ENCODE measurements around the gene CEP152. TPM values are rescaled to one million over a fixed set of nuclear protein-coding genes. Genes with fewer than 3 reads are reported as not detected.

CEP152 gene
- total and polyA plus RNA-seq, 2 experiments from 2014 or later = 14.6 to 30.5 TPM

- no peak for TF ChIP-seq NANOG (IDR thresholded peaks at IDR 0.05; ENCODE audit: borderline replicate concordance)
- no peak for TF ChIP-seq ETS1 (IDR thresholded peaks at IDR 0.05)
Measured at GRCh38 chr15:48723969-48724368, 86.9 kb downstream of the CEP152 start (continued).

GRCh38 chr15:48722764-48723661 is 87.9 kb downstream of the CEP152 start:
- Histone ChIP-seq H3K4me2 (no peak overlapping the region), H3K27me3 (ENCODE audit: insufficient read depth) (no peaks in the 10 kb centered on the region), H3K27ac (ENCODE audit: low read depth) (no peak overlapping the region), H3K79me2 (replicated peaks; ENCODE audit: insufficient read depth) (no peaks in the 10 kb centered on the region), H3K4me3 (no peak overlapping the region), H3K36me3 (ENCODE audit: insufficient read depth) (no peaks in the 10 kb centered on the region), H3F3A (replicated peaks; ENCODE audit: low read depth) (no peaks in the 10 kb centered on the region), H3K9me2 (ENCODE audit: insufficient read depth) (no peaks in the 10 kb centered on the region), H4K20me1 (replicated peaks; ENCODE audit: insufficient read depth) (no peaks in the 10 kb centered on the region), H3K4me1 (ENCODE audit: insufficient read depth) (no peaks in the 10 kb centered on the region), H2AFZ (no peak overlapping the region)
- Mint-ChIP-seq H3K27me3 (ENCODE audit: insufficient read depth, low read depth, poor library complexity) (no peaks in the 10 kb centered on the region), H3K4me1 (no peaks in the 10 kb centered on the region), H3K36me3 (ENCODE audit: low read depth) (no peaks in the 10 kb centered on the region; the same call in 2 of the 3 replicates), H3K4me3 (no peak overlapping the region), H3K9me3 (no peaks in the 10 kb centered on the region), H3K27ac (no peak overlapping the region)
- ATAC-seq (no peak), DNase-seq (ENCODE audit: low spot score) (no peak)
- TF ChIP-seq CTCF (conservative IDR thresholded peaks at IDR 0.05; ENCODE audit: low read depth in 2 of 2) = no peak
- no peak for TF ChIP-seq ZNF331 (CRISPR knock-in tag; IDR thresholded peaks at IDR 0.05; ENCODE audit: low read depth)
- TF ChIP-seq EZH2 (IDR thresholded peaks at IDR 0.05; ENCODE audit: low read depth, unreplicated experiment) = no peak
- TF ChIP-seq ETS1 (IDR thresholded peaks at IDR 0.05) = no peak

GRCh38 chr15:48721061-48721810 is 89.6 kb downstream of the CEP152 start:
- Histone ChIP-seq H2AFZ (no peak overlapping the region), H3K27me3 (ENCODE audit: insufficient read depth) (no peaks in the 10 kb centered on the region), H3K79me2 (replicated peaks; ENCODE audit: insufficient read depth) (no peaks in the 10 kb centered on the region), H3K9me2 (ENCODE audit: insufficient read depth) (peaks cover 5% of the 10 kb centered on the region; the same call in 1 of the 2 replicates), H4K20me1 (replicated peaks; ENCODE audit: insufficient read depth) (no peaks in the 10 kb centered on the region), H3K4me3 (no peak overlapping the region), H3F3A (replicated peaks; ENCODE audit: low read depth) (no peaks in the 10 kb centered on the region), H3K36me3 (ENCODE audit: insufficient read depth) (no peaks in the 10 kb centered on the region), H3K27ac (ENCODE audit: low read depth) (no peak overlapping the region), H3K4me2 (no peak overlapping the region), H3K4me1 (ENCODE audit: insufficient read depth) (no peaks in the 10 kb centered on the region)
- no peak overlapping the region for H3K27ac Mint-ChIP-seq
- no peak overlapping the region for H3K4me3 Mint-ChIP-seq
- H3K36me3 Mint-ChIP-seq (ENCODE audit: low read depth) = peaks cover 7% of the 10 kb centered on the region
- DNase-seq (ENCODE audit: low spot score) (no peak), ATAC-seq (no peak)
- H3K4me1 Mint-ChIP-seq = no peaks in the 10 kb centered on the region
- peaks cover 5% of the 10 kb centered on the region; the same call in 2 of the 3 replicates for H3K9me3 Mint-ChIP-seq
- no peaks in the 10 kb centered on the region for H3K27me3 Mint-ChIP-seq (ENCODE audit: insufficient read depth, low read depth, poor library complexity)
- TF ChIP-seq ETS1 (IDR thresholded peaks at IDR 0.05) (no peak), EZH2phosphoT487 (IDR thresholded peaks at IDR 0.05; ENCODE audit: unreplicated experiment) (no peak), CTCF (conservative IDR thresholded peaks at IDR 0.05; ENCODE audit: low read depth in 2 of 2) (no peak), STAT1 (IDR thresholded peaks at IDR 0.05; ENCODE audit: unreplicated experiment) (no peak), POLR2AphosphoS5 (IDR thresholded peaks at IDR 0.05; ENCODE audit: low read depth) (no peak), ZNF114 (CRISPR knock-in tag; IDR thresholded peaks at IDR 0.05) (no peak), JUNB (IDR thresholded peaks at IDR 0.05; ENCODE audit: unreplicated experiment) (no peak)

Measured in GM23338 (cell line).